NCI-H146 treated with DMSO at 0.1 percent for 48 hours (cell line): ENCODE measurements around the gene CCR7.

Source experiments
- DNase-seq: peaks from one replicate; lab custom pipeline; 2025; ENCODE audit not compliant: unreplicated experiment; lab: John Stamatoyannopoulos, UW

Gene CCR7

GRCh38 chr17:40563220-40564052 is 1.8 kb downstream of the CCR7 start:
- no peak for DNase-seq

- DNase-seq = no peak
Observed at GRCh38 chr17:40562838-40563219, 2.4 kb downstream of the CCR7 start.

- no peak for DNase-seq
Observed at GRCh38 chr17:40561871-40562611, 3.2 kb downstream of the CCR7 start.

GRCh38 chr17:40561294-40561870 is 3.9 kb downstream of the CCR7 start:
- DNase-seq = no peak

DNA sequence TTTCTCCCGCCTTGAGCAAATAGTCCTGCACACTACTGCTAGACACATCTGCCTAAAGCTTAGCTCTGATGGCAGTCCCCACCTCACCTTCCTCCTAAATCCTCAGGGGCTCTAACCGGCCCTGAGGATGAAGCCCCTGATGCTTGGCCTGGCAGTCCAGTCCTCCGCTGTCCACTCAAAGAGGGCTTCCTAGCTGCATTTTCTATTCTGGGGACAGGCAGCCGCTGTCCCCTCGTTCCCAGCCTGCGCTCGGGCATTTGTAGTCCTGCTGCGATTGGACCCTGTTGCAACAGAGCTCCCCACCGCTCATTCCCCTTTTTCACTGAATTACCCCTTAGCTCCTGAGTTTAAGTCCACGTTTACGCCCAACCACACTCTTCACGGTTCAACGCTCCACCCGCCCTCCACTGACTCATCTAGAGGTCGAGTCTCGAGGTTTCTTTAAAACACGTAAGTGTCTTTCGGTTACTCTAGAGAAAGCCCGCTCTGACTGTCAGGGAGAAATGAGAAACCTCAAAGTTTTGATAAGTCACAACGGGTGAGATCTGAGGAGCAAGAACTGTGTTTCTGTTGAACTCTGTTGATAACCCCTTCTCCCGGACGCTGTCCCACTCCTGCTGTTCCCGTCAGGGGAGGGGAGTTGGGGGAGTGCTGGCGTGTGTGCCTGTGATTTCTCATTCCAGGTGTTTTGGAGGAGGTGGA is 4.5 kb downstream of the CCR7 start:
- no peak for DNase-seq

DNA sequence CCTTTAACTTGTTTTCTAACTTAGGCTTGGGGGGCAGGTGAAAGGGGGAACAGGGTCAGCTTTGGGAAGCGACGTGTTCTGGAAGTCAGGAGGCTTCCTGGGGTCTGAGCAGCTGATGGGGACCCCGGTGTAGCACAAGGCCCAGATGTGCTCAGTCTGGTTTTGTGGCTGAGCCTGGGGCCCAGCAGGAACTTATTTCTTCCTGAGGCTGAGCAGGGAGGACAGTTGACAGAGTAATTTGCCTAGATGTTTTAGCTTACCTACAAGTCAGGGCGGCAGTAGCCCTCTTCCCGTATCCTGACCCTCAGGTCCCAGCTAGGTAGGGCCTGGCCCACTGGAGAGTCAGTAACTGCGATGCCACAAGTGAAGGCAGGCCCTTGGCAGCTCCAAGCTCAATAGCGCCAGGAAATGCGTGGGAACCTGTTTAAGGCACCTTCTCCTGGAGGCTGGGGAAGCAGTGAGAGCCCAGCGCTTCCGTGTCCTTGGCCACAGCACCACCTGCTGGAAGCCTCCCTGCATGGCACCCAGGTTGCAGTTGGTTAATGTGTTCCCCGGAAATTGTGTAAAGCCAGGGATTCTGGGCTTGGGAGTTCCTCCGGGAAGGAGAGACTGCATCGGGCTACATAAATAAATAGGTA is 5.2 kb downstream of the CCR7 start:
- peak; percentile 72 for DNase-seq

- no peak for DNase-seq
Observed at GRCh38 chr17:40559564-40559916, 5.7 kb downstream of the CCR7 start.

DNA sequence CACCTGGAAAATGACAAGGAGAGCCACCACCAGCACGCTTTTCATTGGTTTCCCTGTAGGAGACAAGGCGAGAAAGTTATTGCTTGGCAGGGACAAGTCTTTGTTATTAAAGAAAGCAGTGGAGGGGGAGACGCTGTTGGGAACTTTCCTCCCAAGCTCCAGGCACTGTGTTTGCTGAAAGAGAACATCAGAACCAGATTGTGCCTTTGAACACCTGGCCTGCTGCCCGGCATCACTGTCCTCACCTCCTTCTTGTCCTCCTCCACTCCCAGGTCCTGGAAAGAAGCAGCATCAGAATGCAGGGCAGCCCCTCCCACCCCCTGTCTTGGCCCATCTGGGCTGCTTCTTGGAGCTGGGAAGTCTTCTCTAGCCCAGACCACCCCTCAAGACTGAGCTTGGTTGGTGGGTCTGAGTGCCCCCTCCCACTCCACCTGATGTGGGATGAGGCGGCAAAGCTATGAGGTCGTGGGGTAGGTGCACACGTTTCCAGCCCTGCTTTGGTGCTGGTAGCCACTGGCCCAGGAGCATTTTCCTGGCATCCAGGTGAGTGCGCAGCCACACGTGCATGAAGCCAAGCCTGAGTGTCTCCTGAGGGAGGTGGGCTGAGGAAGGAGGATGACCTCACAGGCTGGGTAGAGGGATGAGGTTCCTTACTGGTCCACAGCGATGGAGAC is 6.2 kb downstream of the CCR7 start:
- no peak for DNase-seq

- DNase-seq = no peak
Observed at GRCh38 chr17:40558300-40558889, 6.9 kb downstream of the CCR7 start.

DNA sequence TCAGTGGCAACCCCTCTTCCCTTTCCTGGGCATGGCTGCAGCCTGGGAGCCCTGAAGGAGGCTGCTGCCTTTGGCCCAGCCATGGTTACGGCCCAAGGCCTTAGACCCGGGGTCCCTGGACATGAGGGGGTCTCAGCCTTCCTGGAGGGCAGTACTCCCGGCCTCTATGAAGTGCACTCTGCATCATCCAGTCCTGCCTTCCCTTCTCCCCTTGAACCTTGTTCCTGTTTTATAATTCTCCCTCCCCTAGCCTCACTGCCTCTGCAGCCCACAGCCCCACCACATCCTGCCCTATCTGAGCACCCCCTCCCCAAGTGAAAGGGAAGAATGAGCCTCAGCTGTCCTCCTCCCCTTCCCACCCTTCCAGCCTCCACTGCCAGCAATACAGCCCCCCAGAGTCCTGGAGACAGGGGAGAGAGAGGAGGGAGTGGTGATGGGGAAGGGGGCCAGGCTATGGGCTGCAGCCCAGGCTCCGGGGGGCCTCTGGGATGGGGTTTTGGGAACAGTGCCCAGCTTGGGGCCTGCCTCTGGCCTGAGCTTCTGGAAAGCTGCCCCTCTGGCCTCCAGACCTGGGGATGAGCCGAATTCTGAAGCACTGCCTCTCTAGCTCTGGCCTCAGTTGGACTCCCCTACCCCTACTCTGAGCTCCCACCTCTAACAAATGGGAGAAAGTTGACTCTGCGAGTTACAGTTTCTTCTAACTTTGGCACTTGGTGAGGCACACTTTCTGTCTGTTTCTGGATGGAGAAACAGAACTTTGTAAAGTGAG is 7.6 kb downstream of the CCR7 start:
- DNase-seq = no peak

DNA sequence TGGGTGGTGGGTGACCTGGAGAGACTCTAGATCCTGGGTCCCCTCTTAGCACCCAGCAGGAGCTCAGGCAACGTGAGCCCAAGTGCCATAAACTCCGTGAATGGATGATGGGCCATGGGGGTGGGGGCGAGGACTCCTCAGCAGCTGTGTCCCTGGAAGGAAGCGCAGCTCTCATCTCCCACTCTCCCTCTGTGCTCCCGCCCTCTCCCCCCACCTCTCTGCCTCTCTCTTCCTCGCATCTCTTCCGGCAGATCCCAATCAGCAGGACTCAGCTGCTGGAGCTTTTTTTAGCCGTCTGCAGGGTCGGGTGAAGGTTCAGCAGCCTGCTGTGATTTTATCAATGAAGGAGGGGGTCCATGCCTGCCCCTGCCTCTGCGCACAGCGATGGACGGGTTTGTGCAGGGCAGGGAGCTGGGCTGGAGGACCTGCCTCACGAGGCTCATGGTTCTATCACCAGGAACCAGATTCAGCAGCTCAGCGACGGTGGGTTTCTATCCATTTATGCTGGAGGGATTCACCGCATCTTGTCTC is 8.3 kb downstream of the CCR7 start:
- DNase-seq = no peak

- no peak for DNase-seq
Observed at GRCh38 chr17:40556198-40556661, 9.0 kb downstream of the CCR7 start.

GRCh38 chr17:40555296-40556190 is 9.7 kb downstream of the CCR7 start:
- DNase-seq = no peak

DNA sequence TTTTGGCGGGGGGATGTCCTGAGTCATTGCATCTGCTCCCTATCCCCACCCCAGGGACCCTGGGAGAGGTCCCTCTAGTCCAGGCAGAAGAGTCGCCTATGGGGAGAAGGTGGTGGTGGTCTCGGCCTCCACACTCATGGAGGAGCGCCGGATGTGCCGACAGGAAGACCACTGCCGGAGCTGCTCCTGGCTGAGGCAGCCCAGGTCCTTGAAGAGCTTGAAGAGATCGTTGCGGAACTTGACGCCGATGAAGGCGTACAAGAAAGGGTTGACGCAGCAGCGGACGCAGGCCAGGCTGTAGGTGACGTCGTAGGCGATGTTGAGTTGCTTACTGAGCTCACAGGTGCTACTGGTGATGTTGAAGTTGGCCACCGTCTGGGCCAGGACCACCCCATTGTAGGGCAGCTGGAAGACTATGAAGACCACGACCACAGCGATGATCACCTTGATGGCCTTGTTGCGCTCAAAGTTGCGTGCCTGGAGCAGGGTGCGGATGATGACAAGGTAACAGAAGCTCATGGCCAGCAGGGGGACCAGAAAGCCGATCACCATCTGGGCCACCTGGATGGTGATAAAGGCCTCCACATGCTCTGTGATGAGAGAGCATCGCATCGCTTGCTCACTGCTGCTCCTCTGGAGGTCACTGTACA is 10.5 kb downstream of the CCR7 start:
- no peak for DNase-seq

- DNase-seq = no peak
Observed at GRCh38 chr17:40553694-40554534, 11.4 kb downstream of the CCR7 start.

GRCh38 chr17:40552806-40553693 is 12.2 kb downstream of the CCR7 start:
- DNase-seq = no peak
